ENCODE data around the gene ERCC2. TPM values are rescaled to one million over a fixed set of nuclear protein-coding genes. Genes with fewer than 3 reads are reported as not detected.

The ERCC2 gene
- total RNA-seq, 1 donor = 22.3 TPM

GRCh38 chr19:45402298-45403061 is 32.1 kb upstream of the ERCC2 start:
- TF ChIP-seq CTCF (IDR thresholded peaks at IDR 0.05; ENCODE audit: insufficient read depth, low read length) = peak; percentile 29
- no peak for DNase-seq (ENCODE audit: low read depth)
- H3K4me3 ChIP-seq (ENCODE audit: low read depth, low read length) = no peak overlapping the region

GRCh38 chr19:45401815-45402214 is 31.4 kb upstream of the ERCC2 start:
- H3K4me3 ChIP-seq (ENCODE audit: low read depth, low read length) = no peak overlapping the region
- TF ChIP-seq CTCF (IDR thresholded peaks at IDR 0.05; ENCODE audit: insufficient read depth, low read length) = no peak
- no peak for DNase-seq (ENCODE audit: low read depth)

DNA sequence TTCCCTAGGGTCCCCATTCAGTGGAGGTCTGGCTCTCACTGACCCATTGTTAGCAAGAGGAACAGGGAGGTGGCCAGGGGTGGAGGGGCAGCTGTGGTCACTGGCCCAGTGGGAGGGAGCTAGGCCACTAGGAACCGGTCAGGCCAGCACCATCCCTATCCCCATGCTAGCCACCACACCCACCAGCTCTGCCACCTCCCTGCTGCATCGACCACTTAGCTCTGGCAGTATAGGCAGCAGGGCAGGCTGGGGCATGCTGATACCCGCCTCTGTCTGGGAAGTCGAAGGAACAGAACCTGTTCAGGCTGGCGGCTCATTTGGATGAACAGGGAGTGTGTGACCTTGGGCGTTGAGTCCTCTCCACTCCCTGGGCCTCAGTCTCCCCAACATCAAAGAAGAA is 29.8 kb upstream of the ERCC2 start:
- H3K4me3 ChIP-seq (ENCODE audit: low read depth, low read length) = no peak overlapping the region
- no peak for TF ChIP-seq CTCF (IDR thresholded peaks at IDR 0.05; ENCODE audit: insufficient read depth, low read length)
- DNase-seq (ENCODE audit: low read depth) = no peak

- TF ChIP-seq CTCF (IDR thresholded peaks at IDR 0.05; ENCODE audit: insufficient read depth, low read length) = no peak
- DNase-seq (ENCODE audit: low read depth) = no peak
- H3K4me3 ChIP-seq (ENCODE audit: low read depth, low read length) = no peak overlapping the region
These were observed 25.6 kb upstream of the ERCC2 start for GRCh38 chr19:45395821-45396617.

GRCh38 chr19:45391871-45392665 is 21.7 kb upstream of the ERCC2 start:
- TF ChIP-seq CTCF (IDR thresholded peaks at IDR 0.05; ENCODE audit: insufficient read depth, low read length) = no peak
- no peak overlapping the region for H3K4me3 ChIP-seq (ENCODE audit: low read depth, low read length)
- no peak for DNase-seq (ENCODE audit: low read depth)

DNA sequence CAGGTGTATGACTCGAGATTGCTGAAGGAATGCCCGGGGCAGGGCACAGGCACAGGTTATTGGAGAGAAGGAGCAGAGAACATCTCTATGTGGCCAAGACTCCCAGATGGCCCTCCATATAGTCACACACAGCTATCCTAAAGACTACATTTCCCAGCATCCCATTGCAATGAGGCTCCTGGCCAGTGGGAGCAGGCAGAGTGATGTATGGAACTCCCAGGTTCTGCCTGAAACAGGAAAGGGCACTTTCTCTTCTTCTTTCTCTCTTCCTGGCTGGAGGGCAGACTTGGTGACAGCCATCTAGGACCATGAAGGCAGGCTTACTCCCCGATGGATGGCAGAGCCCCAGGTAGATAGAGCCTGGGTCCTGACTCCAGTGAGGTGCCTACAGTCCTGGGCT is 21.0 kb upstream of the ERCC2 start:
- H3K4me3 ChIP-seq (ENCODE audit: low read depth, low read length) = no peak overlapping the region
- no peak for DNase-seq (ENCODE audit: low read depth)
- TF ChIP-seq CTCF (IDR thresholded peaks at IDR 0.05; ENCODE audit: insufficient read depth, low read length) = no peak
